Fibroblast of pulmonary artery (primary cell): ENCODE results near the gene NIBAN1.

Experiments used
- DNase-seq: peaks from one replicate; pipeline ENCODE4 v3.0.0-alpha.2; 2010; ENCODE audit warnings: low read depth
- H3K4me3 ChIP-seq: replicated peaks from 2 replicates; pipeline ENCODE4 v1.5.1; 2011; ENCODE audit warnings: low read depth, mild to moderate bottlenecking, control low read depth, low read length, moderate library complexity
- TF ChIP-seq, protein P1 (sequence below): IDR thresholded peaks from 2 replicates; pipeline ENCODE4 v1.5.1; 2011; ENCODE audit warnings: mild to moderate bottlenecking, control low read depth, low read length, inconsistent platforms; ENCODE audit errors: missing control alignments

NIBAN1 gene

DNA sequence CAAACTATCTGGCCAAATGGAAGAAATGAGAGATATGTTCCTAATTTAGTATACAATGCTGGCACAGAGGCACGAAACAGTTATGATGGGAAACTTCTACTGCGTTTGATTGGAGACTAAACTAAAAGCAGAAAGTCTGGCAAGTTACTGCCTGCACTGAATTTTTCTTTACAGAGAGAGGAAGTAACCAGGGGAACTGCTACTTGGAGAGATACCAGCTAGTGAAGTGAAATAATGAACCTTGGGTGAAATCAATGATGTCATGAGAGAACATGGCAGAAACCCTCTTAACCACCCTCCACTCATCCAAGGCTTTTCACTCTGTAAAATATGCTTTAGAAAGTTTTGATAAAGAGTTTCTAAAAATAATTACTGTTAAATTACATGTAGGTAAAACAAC is 29.3 kb downstream of the NIBAN1 start:
- no peak overlapping the region for H3K4me3 ChIP-seq
- DNase-seq, result peak; percentile 48
- TF ChIP-seq, protein P1, sequence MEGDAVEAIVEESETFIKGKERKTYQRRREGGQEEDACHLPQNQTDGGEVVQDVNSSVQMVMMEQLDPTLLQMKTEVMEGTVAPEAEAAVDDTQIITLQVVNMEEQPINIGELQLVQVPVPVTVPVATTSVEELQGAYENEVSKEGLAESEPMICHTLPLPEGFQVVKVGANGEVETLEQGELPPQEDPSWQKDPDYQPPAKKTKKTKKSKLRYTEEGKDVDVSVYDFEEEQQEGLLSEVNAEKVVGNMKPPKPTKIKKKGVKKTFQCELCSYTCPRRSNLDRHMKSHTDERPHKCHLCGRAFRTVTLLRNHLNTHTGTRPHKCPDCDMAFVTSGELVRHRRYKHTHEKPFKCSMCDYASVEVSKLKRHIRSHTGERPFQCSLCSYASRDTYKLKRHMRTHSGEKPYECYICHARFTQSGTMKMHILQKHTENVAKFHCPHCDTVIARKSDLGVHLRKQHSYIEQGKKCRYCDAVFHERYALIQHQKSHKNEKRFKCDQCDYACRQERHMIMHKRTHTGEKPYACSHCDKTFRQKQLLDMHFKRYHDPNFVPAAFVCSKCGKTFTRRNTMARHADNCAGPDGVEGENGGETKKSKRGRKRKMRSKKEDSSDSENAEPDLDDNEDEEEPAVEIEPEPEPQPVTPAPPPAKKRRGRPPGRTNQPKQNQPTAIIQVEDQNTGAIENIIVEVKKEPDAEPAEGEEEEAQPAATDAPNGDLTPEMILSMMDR, result no peak

DNA sequence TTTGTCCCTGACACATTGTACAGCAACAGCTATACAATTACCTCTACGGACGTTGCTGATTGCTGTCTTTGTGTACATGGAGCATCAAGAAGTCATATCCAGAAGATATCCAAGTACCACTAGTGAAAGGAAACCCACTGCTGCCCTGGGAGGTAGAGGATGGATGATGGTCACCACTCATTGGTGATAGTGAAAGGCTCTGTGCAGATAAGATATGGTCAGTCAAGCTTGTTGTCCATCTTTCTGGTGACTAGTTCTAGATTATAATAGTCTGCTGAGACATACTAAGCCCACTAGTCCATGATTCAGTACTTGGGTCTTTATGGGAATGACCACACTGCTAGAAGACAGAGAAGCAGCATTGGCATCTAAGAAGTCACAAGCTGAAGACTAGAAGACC is 30.3 kb downstream of the NIBAN1 start:
- DNase-seq, result no peak
- TF ChIP-seq, protein P1, result no peak

DNA sequence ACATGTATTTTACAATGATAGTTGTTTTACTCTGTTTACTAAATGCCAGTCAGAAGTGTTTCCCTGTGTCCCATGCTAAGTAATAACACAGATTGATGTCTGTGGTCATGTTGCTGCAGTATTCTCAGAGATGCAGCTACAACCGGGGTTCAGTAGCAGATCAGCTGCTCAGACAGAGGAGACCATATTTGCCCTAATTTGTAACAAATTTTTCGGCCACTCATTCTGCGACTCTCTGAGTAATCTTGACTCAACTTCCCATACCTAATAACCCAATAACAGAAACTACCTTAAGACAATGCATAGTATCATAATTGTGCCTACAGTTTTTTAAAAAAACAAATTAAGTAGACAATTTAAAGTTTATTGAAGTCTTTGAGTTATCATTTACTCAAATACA is 32.6 kb downstream of the NIBAN1 start:
- TF ChIP-seq, protein P1, result no peak
- H3K4me3 ChIP-seq, result no peak overlapping the region
- no peak for DNase-seq

More for the DNA sequence above, 30.3 kb downstream of the NIBAN1 start:
- no peak overlapping the region for H3K4me3 ChIP-seq

DNA sequence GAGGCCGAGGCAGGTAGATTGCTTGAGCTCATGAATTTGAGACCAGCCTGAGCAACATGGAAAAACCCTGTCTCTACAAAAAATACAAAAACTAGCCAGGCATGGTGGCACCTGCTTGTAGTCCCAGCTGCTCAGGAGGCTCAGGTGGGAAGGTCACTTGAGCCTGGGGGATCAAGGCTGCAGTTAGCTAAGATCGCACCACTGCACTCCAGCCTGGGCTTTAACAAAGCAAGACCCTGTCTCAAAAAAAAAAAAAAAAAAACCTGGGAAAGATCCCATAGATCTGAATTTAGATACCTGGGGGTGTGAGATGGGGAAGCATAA is 32.9 kb downstream of the NIBAN1 start:
- no peak for DNase-seq
- TF ChIP-seq, protein P1, result no peak
- no peak overlapping the region for H3K4me3 ChIP-seq

DNA sequence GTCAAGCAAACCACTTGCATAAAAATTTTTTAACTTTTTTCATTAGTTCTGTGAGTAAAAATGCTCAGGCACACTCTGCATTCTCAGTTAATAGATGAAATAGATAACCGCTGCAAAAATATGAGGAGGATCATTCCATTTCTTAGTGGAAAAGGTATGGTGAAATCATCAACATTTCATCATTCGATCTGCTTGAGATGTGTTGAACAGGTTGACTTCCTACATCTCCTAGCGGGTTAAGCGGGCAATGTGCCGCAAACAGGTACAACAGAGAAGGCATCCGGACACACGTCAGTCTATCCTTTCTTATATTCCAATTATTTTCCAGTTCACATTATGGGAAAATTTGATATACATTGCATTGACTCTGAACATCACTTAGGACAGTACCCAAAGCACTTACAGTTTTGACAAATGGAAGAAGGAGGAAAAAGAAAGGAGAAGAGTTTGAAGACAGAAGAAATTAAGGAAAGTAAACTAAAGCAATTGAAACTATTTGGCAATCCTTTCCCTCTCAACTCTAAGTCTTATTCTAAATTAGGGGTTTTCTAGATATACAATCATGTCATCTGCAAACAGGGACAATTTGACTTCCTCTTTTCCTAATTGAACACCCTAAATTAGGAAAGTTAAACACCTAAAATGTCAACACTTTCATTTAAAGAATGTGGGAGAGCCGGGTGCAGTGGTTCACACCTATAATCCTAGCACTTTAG is 33.5 kb downstream of the NIBAN1 start:
- TF ChIP-seq, protein P1, result no peak
- no peak overlapping the region for H3K4me3 ChIP-seq
- no peak for DNase-seq

DNA sequence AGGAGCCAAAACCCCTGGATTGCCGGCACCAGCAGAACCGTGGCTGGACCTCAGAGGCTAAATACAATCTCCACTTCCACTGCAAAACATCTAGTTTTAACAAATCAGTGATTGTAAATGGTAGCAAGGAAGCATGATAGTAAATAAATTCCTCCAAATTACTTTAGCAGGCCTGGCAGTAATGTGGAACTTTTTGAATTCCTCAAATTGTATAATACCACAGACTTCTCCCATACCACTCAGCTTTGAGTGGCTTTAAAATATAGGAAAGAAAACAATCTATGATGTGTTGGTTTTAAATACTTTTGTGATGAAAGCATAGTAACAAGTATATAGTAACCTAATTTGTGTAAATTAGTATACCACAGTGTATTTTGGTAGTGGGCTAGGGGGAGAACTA is 34.1 kb downstream of the NIBAN1 start:
- no peak for DNase-seq
- no peak overlapping the region for H3K4me3 ChIP-seq
- TF ChIP-seq, protein P1, result no peak

DNA sequence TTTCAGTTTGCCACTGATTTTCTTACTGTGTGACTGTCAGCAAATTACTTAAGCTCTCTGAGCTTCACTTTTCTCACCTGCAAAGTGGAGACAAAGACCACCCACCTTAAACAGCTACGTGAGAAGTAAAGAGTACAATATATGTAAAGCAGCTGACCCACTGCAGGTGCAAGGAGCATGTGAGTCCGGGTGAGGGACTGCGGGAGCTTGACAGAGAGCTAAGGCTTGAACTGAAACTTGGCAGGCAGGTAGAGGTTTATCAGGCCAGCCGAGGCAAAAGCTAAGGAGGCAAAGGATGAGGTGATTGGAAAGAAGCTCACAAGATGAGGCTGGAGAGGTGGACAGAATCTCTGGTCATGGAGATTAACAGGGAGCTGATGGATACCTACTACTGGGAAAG is 36.6 kb downstream of the NIBAN1 start:
- TF ChIP-seq, protein P1, result no peak

More for the DNA sequence above, 36.6 kb downstream of the NIBAN1 start:
- no peak overlapping the region for H3K4me3 ChIP-seq
- DNase-seq, result no peak
